NOMO-1 (cell line): ENCODE results near the gene CEP68.
"Not testable (repeated sequence)": the region's sequence is repeated elsewhere in the genome, so short reads cannot be mapped to it uniquely, and the experiment has no call there.

ENCODE experiments used
- DNase-seq, 2 experiments: peaks; one replicate each; lab custom pipeline; 2025; ENCODE audit not compliant: unreplicated experiment in 2 of 2; lab: John Stamatoyannopoulos, UW

Gene CEP68

DNA sequence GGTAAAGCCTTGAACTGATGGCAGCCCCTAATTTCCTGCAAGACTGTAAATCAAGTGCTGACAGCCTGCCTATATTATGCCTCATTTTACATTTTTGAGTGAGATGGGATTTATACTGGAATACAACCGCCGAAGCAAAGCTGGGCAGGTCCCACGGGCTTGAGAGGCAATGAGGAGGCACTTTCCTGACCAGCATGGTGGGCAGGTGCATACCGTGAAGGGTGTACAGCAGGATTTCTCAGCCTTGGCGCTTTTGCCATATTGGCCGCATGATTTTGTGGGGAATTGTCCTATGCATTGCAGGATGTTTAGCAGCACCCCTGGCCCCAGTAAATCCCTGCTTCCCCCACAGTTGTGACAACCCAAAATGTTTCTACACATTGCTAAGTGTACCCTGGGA lies 22.8 kb downstream of the CEP68 start:
- no peak for DNase-seq

DNA sequence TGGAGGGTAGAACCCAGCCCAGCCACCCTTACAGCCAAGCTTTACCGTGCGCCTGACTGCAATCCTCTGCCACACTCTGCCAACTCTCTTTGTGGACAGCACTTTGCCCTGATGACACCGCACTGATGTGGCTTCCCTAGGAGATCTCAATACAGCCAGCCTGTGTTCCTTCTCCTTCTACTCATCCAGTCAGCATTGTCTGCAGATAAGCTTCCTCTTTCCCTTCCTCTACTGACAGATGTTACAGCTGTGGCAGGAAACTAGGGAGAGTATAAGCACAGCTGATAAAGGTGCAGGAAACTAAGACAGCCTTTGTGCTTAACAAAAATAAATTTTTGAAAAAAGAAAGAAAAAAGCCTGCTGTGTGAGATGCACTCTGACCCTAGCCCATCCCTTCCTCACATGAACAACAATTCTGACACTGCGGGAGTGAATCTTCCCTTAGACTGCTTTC lies 25.0 kb downstream of the CEP68 start:
- peak in 1 of 2 experiments; percentile 10 for DNase-seq

DNA sequence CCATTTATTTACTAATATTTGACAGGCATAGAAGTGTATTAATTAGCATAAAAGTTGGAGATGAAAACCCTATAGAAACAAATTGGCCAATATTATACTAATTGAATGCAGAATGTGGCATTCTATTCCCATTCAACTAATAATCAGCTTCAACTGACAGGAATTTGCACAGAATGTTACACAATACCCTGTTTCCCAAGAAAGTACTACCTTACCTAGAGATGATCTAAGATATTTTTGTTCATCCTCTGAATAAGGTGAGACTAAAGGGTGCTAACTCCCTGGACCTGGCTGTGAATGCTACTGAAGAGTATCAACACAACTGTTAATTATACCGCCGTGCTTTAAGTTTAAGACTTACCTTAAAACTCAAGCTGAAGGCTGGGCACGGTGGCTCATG lies 28.9 kb downstream of the CEP68 start:
- no peak for DNase-seq

DNA sequence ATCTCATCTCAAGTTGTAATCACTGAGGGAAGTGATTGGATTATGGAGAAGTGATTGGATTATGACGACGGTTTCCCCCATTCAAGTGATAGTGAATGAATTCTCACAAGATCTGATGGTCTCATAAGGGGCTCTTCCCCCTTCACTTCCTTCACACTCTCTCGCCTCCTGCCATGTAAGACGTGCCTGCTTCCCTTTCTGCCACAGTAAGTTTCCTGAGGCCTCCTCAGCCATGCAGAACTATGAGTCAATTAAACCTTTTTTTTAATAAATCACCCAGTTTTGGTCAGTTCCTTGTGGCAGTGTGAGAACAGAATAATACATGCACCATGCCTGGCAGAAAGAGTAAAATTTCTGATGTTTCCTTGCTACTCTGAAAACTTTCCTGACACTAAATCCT lies 36.6 kb downstream of the CEP68 start:
- DNase-seq: no peak

DNA sequence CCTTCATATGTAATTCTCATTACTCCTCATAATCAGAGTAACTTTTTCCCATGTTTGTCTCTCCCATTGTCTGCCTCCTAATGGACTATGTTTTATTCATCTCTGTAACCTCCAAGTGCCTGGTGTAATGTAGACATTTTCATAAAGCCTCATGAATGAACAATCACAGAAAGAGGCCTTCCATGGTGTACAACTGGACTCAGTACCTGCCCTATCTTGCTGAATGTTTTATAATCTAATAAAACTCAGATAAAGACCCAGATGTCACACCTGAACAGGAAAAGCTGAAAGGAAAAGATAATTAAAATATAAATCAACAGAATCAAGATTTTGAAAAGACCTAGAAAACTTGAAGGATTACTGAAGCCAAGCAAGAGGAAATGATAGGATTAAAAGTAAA lies 37.0 kb downstream of the CEP68 start:
- no peak for DNase-seq

DNA sequence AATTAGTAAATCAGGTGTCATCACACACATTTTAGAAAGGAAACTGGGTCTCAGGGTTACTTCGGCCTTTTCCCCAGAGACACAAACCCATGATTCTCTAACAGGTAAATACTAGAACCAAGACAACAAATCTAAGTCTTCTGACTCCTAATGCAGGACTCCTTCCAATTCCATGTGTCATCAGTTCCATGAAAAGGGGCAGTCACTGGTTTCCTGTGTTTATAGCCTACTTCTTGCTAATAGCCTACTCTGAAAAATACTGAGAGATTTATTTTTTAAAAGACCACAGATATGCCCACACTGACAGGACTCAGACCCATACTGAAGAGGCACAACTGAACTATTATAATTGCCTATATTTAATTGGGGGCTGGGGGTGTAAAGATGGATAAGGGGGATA lies 40.7 kb downstream of the CEP68 start:
- no peak for DNase-seq

DNA sequence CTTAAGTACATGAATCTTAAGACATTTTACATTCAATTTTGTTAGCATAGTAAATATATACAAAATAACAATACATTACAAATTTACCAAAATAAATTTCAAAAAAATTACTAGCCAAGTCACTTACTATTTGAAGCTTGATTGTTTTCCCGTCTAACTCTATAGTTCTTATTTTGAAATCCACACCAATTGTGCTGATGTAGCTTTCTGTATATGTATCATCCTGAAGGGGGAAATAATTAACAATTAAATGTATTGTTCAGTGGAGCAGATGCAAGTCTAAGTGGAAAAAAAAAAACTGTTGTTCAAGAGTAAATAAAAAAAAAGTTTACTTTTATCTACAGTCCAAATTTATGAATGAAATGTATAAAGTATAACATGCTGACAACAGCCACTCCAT lies 41.6 kb downstream of the CEP68 start:
- DNase-seq: no peak

DNA sequence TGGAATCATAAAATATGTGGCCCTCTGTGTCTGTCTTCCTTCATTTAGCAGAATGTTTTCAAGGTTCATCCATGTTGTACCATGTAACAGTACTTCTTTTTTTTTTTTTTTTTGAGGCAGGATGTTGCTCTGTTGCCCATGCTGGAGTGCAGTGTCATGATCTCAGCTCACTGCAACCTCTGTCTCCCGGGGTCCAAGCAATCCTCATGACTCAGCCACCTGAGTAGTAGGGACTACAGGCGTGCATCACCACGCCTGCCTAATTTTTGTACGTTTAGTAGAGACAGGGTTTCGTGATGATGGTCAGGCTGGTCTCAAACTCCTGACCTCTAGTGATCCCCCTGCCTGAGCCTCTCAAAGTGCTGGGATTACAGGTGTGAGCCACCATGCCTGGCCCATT lies 42.5 kb downstream of the CEP68 start:
- DNase-seq: no peak

DNA sequence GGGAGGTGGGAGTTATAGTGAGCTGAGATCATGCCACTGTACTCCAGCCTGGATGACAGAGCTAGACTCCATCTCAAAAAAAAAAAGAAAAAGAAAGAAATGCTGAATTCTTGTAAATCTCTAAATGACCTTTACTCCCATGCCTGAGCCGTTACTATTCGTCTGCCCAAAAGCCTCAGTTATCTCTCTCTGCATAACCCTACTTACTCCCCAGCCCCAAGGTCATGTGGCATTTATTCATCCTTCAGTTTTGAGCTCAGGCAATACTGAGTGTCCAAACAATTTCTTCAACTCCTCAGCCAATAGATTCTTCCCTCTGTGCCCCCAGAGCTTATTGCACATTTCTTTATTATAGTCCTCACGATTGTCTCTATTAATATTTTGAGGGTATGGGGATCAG lies 44.9 kb downstream of the CEP68 start:
- no peak for DNase-seq

DNA sequence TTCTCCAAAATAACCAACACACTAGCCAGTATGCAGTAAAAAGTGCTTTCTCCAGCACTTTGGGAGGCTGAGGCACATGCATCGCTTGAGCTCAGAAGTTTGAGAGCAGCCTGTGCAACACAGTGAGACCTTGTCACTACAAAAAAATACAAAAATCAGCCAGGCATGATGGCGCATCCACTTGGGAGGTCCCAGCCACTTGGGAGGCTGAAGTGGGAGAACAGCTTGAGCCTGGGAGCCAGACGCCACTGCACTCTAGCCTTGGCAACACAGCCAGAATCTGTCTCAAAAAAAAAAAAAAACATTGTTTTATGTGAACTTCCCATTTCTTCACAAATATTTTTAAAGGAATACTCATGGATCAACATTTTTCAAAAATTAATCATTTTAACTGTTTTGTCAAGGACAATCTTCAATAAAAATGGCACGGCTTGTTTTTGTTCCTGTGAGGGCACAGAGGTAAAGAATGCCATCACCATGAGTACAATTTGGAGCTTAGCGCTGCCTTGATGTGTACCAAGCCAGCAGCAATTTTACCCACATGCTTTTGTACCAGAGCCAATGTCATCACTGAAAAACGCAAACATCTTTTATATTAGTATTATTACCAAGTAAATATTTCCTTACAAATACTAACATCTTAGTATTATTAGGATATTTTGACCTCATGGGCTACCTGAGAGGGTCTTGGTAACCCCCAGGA lies 46.9 kb downstream of the CEP68 start:
- no peak for DNase-seq

DNA sequence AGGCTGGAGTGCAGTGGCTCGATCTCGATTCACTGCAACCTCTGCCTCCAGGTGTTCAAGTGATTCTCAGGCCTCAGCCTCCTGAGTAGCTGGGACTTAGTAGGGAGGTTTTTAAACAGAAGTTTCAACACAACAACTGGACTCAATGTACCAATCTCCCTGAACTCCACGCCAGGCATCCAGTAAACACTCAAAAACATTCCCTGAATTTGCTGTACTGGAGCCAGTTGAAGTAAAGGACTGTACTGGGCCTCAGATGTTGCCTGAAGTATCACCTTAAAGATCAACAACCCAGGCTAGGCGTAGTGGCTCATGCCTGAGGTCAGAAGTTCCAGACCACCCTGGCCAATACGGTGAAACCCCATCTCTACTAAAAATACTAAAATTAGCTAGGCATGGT lies 51.3 kb downstream of the CEP68 start:
- DNase-seq: no peak

DNA sequence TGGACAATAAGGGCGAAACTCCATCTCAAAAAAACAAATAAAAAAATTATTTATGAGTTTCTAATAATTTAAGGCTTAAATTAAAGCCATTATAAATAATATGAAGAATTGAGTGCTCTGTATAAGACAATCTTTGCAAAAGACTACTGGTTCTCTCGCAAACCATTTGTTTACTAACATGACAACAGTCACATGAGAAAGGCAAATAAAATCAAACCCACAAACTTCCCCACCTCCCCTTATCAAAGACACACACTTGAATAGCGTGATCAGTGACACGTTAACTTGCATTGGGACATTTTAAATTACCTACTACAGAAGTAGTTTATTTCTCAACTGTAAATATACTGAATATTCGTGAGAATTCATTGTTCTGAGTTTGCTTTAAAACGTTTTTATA lies 52.6 kb downstream of the CEP68 start:
- no peak for DNase-seq

DNA sequence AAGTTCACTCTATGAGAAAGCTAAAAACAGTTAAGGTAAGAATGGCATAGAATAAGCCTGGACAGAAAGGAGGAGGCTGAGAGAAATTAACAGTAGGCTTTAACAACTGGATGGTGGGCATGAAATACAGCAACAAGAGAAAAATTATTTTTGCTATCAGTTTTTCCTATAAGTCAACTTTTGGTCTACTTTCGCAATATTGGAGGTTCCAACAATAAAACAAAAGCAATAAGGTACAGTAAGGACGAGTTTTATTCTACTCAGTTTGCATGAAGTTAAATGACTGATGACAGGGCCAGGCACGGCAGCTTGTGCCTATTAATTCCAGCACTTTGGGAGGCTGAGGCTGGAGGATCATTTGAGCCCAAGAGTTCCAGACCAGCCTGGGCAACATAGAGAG lies 56.4 kb downstream of the CEP68 start:
- no peak for DNase-seq

DNA sequence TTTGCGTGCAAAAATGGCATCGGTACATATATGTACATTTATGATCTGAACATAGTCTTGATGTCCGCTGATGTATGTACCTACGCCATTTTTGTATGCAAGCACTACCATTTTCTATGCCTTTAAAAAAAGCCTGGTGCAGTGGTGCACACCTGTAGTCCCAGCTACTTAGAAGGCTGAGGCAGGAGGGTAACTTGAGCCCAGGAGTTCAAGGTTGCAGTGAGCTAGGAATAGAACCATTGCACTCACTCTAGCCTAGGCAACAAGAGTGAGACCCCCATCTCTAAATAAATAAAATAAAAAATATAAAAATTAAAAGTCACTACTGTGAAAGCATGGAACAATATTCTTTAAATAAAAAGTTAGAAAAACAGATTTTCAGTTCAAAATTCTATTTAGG lies 57.0 kb downstream of the CEP68 start:
- no peak for DNase-seq

DNA sequence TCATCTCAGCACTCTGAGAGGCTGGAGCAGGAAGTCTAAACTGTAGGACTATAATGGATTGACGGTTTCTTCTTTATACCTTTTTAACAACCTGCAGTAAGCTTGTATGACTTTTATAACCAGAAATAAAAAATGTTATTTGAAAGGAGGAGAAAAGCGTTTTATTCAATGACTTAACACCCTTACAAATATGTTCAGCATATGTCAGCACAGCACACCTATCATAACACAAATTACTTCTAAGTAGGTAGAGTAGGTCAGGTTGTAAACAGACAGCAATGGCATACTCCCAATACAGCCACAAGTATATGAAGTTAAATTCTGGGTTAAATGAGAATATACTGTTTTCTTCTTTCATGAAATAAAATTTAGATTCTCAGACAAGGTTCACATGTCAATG lies 57.6 kb downstream of the CEP68 start:
- DNase-seq: no peak

DNA sequence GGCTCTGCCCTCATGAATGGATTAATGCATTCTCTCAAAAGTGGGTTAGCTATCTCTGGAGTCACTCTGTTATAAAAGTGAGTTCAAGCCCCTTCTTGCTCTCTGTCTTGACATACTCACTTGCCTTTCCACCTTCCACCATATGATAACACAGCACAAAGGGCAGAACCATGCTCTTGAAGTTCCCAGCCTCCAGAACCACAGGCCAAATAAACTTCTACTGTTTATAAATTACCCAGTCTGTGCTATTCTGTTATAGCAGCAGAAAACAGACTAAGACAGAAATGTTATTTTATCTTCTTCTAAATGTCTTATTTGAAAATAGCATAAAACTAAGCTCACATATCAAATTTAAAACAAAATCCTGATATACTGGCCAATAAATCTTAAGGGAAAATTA lies 58.7 kb downstream of the CEP68 start:
- DNase-seq: no peak

DNA sequence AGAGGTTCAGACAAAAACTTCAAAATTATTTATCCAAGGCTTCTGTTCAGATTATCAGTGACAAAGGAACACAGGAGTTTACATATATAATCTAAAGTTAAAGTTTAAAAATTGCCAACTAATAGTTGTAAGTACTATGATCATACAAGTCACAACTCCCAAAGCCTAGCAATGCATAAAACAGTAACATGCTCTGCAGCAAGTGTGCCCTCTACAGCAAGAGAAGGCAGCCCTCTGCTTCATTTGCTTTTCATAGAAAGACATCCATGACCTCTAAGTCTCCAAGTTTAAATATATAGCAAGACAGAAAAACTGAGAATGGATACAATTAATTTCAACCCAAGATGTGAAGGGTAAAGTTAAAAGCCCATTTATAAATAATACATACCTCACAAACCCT lies 60.4 kb downstream of the CEP68 start:
- DNase-seq: no peak

DNA sequence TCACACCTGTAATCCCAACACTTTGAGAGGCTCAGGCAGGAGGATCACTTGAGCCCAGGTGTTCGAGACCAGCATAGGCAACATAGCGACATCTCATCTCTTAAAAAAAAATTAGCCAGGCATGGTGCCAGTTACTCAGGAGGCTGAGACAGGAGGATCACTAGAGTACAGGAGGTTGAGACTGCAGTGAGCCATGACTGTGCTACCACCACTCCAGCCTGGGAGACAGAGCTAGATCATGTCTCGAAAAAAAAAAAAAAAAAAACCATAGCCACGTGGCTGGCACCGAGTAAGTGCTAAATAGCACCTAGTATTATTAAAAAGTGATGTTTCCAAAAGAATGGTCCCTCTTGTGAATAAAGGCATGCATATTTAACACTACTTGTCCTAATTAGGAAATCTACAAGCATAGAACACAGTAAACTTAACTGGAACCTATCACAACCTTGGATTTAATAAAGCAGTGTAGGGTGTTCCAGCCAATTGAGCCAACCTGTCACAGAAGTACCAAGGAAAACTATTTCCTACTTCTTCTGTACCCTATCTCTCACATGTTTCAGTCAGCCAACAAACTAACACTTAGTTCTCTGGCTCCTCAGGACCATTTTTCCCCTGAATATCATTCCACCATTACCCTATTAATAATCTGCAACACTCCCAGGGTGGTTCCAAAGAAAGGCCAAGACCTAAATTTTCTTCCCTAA lies 64.9 kb downstream of the CEP68 start:
- DNase-seq: no peak

DNA sequence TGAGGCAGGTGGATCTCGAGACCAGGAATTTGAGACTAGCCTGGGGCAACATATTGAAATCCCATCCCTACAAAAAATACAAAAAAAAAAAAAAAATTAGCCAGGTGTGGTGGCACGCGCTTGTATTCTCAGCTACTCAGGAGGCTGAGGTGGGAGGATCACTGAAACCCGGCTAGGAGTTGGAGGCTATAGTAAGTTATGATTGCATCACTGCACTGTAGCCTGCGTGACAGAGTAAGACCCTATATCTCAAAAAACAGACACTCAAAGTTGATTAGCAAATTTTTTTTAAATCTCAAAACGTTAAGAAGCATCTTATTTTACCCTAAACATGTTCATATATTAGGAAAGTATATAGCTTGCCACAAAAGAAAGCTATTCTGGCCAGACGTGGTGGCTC lies 66.1 kb downstream of the CEP68 start:
- no peak for DNase-seq

DNA sequence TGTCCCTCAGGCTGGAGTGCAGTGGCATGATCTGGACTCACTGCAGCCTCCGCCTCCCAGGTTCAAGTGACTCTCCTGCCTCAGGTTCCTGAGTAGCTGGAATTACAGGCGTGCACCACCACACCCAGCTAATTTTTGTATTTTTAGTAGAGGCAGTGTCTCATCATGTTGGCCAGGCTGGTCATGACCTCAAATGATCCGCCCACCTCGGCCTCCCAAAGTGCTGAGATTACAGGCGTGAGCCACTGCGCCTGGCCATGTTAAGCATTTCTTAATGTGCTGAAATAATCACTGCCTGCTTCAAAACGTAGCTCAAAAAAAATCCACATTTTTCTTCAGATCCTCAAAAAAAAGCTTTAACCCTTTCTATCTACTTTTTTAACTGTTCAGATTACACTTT lies 69.2 kb downstream of the CEP68 start:
- not testable (repeated sequence) for DNase-seq

DNA sequence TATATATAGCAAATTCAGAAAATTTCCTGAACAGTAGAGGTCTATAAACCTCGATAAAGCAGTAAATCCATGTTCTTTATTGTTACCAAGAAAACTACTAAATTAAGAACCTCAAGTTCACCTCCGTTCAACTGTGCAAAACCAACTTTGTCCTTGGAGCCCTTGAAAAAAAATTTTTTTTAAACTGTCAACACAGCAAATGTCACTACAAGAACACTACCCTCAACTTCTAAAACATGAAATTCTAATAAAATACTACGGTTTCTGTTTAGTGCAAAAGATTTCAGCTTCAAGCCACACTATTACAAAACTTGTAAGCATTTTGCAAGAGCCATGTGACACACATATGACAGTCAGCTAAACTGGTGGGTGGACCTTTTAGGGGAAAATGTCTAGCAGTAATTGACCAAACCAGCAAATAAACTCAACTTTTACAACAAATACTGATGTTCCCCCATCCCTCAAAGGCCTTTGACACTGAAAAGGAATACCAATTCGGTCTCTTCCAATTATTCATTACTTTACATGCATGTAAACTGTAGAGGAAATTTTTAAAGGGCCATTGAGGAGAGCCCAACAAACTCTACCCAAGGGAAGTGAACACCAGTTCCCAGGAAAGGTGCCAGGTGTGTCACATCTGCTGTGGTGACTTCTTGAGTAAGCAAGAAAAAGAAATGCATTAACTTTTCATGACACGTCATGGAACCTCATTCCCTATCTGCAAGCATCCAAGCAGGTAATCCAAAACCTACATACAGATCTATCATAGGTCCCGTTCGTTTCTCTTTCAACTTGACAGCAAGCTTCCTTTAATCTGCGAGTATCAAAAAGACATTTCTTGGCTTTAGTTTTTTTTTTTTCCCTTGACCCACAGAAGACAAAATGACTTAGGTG lies 72.3 kb downstream of the CEP68 start:
- DNase-seq: peak; percentile 70 to 86
